Measurements from ENCODE around the gene LTA. TPM values are rescaled to one million over a fixed set of nuclear protein-coding genes. Genes with fewer than 3 reads are reported as not detected.
A peak's percentile ranks its signal among the peaks of the same experiment; 100 is the strongest.

The LTA gene
- total RNA-seq, 2 experiments from 2014 or later = 0.98 to 4.1 TPM

DNA sequence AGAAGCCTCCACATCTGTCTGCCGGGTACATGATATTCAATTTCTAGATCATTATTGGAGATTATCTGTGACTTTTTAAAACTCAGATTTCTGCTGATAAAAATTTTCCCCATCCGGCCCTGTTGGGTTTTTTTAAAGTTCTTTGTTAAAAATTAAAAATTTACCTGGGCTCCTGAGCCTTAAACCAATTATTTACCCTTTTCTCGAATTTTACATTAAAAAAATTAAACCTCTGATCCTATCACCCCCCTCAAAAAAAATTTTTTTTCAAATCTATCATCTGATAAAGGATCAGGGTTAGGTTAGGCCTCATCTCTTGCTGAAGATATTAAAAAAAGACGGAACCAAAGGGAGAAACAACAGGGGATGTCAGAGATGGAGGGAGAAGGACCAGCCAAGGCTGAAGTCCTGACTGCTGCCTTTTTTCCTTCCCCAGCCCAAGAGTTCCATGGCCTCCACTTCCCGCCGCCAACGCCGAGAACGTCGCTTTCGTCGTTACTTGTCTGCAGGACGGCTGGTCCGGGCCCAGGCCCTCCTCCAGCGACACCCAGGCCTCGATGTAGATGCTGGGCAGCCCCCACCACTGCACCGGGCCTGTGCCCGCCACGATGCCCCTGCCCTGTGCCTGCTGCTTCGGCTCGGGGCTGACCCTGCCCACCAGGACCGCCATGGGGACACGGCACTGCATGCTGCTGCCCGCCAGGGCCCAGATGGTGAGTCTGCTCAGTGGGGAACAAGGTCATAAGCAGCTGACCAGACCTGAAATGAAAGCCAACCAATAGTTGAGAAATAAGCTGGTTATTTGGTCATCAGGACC lies 24.2 kb upstream of the LTA start:
- TF ChIP-seq EZH2phosphoT487 (IDR thresholded peaks at IDR 0.05; ENCODE audit: borderline replicate concordance, low read depth, low read length) (no peak), CTCF (conservative IDR thresholded peaks at IDR 0.05; ENCODE audit: low read length) (no peak)
- H3K4me3 ChIP-seq (ENCODE audit: low read depth, low read length, poor library complexity, severe bottlenecking) = peak overlapping the region; percentile 67
- 0 out of 2 replicates have a peak overlapping the region, but pooled peaks have one; percentile 23 for H2AFZ ChIP-seq (ENCODE audit: low read length)
- intact Hi-C loops (cut with micrococcal nuclease; ENCODE audit: unreplicated experiment) = loop anchor here (1.0 to 10.0 kb wide), 4 partner anchors 33 to 283 kb away; partner anchors contain the start of gene VARS1
- H4K20me1 ChIP-seq (ENCODE audit: insufficient read depth, low read length) = no peaks in the 10 kb centered on the region
- no peak for DNase-seq (ENCODE audit: low spot score)
- H3K36me3 ChIP-seq (ENCODE audit: insufficient read depth, low read length) = peaks cover 28% of the 10 kb centered on the region
- H3K4me1 ChIP-seq (ENCODE audit: insufficient read depth, low read length, poor library complexity, severe bottlenecking) = peaks cover 58% of the 10 kb centered on the region
- no peaks in the 10 kb centered on the region for H3K9me2 ChIP-seq (ENCODE audit: insufficient read depth, low read length)
- peaks cover 23% of the 10 kb centered on the region for H3K79me2 ChIP-seq (ENCODE audit: insufficient read depth, low read depth, low read length)
- TSS peak; percentile 79 for BruUV-seq (replicated peaks)
- CTCF ChIA-PET (ENCODE audit: unreplicated experiment) = interaction anchor here (0.8 to 3.3 kb wide), 6 partner anchors 33 to 51 kb away, joined by 3 to 23 read pairs (median 4); partner anchors contain the start of gene NCR3
- peak overlapping the region; percentile 64 for H3K27ac ChIP-seq (ENCODE audit: low read depth, low read length, poor library complexity, severe bottlenecking)
- H3K9me3 ChIP-seq (ENCODE audit: low read length) = no peaks in the 10 kb centered on the region; the same call in 1 of the 2 replicates
- peak overlapping the region; percentile 82 for H3K4me2 ChIP-seq (ENCODE audit: low read length)
- POLR2A ChIA-PET = interaction anchor here (0.7 to 2.9 kb wide), 17 partner anchors 12 to 58 kb away, joined by 3 to 30 read pairs (median 5); partner anchors contain the start of genes LTB, NCR3 and TNF

GRCh38 chr6:31548544-31548873 lies 23.6 kb upstream of the LTA start:
- TF ChIP-seq CTCF (conservative IDR thresholded peaks at IDR 0.05; ENCODE audit: low read length) (no peak), EZH2phosphoT487 (IDR thresholded peaks at IDR 0.05; ENCODE audit: borderline replicate concordance, low read depth, low read length) (no peak)
- POLR2A ChIA-PET = interaction anchor here (0.7 to 2.9 kb wide), 13 partner anchors 11 to 58 kb away, joined by 3 to 30 read pairs (median 5); partner anchors contain the start of genes LTB, NCR3 and TNF
- no peaks in the 10 kb centered on the region for H4K20me1 ChIP-seq (ENCODE audit: insufficient read depth, low read length)
- no peak for DNase-seq (ENCODE audit: low spot score)
- CTCF ChIA-PET (ENCODE audit: unreplicated experiment) = interaction anchor here (0.8 to 3.3 kb wide), 6 partner anchors 32 to 50 kb away, joined by 3 to 23 read pairs (median 4); partner anchors contain the start of gene NCR3
- peaks cover 17% of the 10 kb centered on the region for H3K79me2 ChIP-seq (ENCODE audit: insufficient read depth, low read depth, low read length)
- BruUV-seq (replicated peaks) = no TSS peak
- H3K4me2 ChIP-seq (ENCODE audit: low read length) = peak overlapping the region; percentile 82
- H3K9me3 ChIP-seq (ENCODE audit: low read length) = no peaks in the 10 kb centered on the region; the same call in 1 of the 2 replicates
- H3K36me3 ChIP-seq (ENCODE audit: insufficient read depth, low read length) = peaks cover 34% of the 10 kb centered on the region
- peaks cover 53% of the 10 kb centered on the region for H3K4me1 ChIP-seq (ENCODE audit: insufficient read depth, low read length, poor library complexity, severe bottlenecking)
- H3K4me3 ChIP-seq (ENCODE audit: low read depth, low read length, poor library complexity, severe bottlenecking) = peak overlapping the region; percentile 67
- intact Hi-C loops (cut with micrococcal nuclease; ENCODE audit: unreplicated experiment) = loop anchor here (10.0 kb wide), 1 partner anchor 246 kb away; the partner anchor contains the start of gene VARS1
- H3K9me2 ChIP-seq (ENCODE audit: insufficient read depth, low read length) = no peaks in the 10 kb centered on the region
- peak overlapping the region; percentile 64 for H3K27ac ChIP-seq (ENCODE audit: low read depth, low read length, poor library complexity, severe bottlenecking)
- no peak overlapping the region for H2AFZ ChIP-seq (ENCODE audit: low read length)
